SK-N-SH (cell line): ENCODE results near the gene TMEM87A.

Experiments used
- CHD2 ChIP-seq: fragments of 150-350 bp; IDR thresholded peaks from 2 replicates; pipeline ENCODE4 v1.6.1; 2018; ENCODE audit warnings: low read length; ENCODE audit not compliant: partially characterized antibody
- CTCF ChIP-seq: fragments of 200-600 bp; sonication (generic); IDR thresholded peaks from 2 replicates; pipeline ENCODE4 v1.6.1; 2017; ENCODE audit warnings: antibody characterized with exemption, mild to moderate bottlenecking, moderate library complexity
- MEF2A ChIP-seq: IDR thresholded peaks from 2 replicates; pipeline ENCODE4 v1.4.0; 2012; ENCODE audit warnings: low read depth, borderline replicate concordance
- TAF1 ChIP-seq: IDR thresholded peaks from 2 replicates; pipeline ENCODE4 v1.6.1; 2012; ENCODE audit warnings: low read depth, mild to moderate bottlenecking, low read length, moderate library complexity, borderline replicate concordance

GRCh38 chr15:42178056-42178455 is 95.2 kb downstream of the TMEM87A start:
- TF ChIP-seq CTCF (no peak), MEF2A (no peak), TAF1 (no peak), CHD2 (no peak)
